NK-92 (cell line): ENCODE measurements around the gene APBA2.

Source experiments
- DNase-seq: peaks from one replicate; lab custom pipeline; 2025; ENCODE audit not compliant: unreplicated experiment; lab: John Stamatoyannopoulos, UW

APBA2 gene

GRCh38 chr15:28955160-28955992 lies 69.6 kb downstream of the APBA2 start:
- no peak for DNase-seq

- DNase-seq = no peak
Observed at GRCh38 chr15:28955993-28956421, 70.2 kb downstream of the APBA2 start.

GRCh38 chr15:28956491-28956890 lies 70.7 kb downstream of the APBA2 start:
- no peak for DNase-seq

- no peak for DNase-seq
Observed at GRCh38 chr15:28957606-28958498, 72.1 kb downstream of the APBA2 start.

GRCh38 chr15:28959326-28959725 lies 73.6 kb downstream of the APBA2 start:
- DNase-seq = no peak

- no peak for DNase-seq
Observed at GRCh38 chr15:28960979-28961378, 75.2 kb downstream of the APBA2 start.

- DNase-seq = no peak
Observed at GRCh38 chr15:28961391-28961790, 75.6 kb downstream of the APBA2 start.

- DNase-seq = no peak
Observed at GRCh38 chr15:28962851-28963710, 77.3 kb downstream of the APBA2 start.

- no peak for DNase-seq
Observed at GRCh38 chr15:28963711-28964081, 77.9 kb downstream of the APBA2 start.

- DNase-seq = no peak
Observed at GRCh38 chr15:28964098-28964497, 78.3 kb downstream of the APBA2 start.

- DNase-seq = no peak
Observed at GRCh38 chr15:28967066-28967465, 81.3 kb downstream of the APBA2 start.

- DNase-seq = no peak
Observed at GRCh38 chr15:28967990-28968389, 82.2 kb downstream of the APBA2 start.

- DNase-seq = no peak
Observed at GRCh38 chr15:28969511-28970085, 83.8 kb downstream of the APBA2 start.

- no peak for DNase-seq
Observed at GRCh38 chr15:28974142-28974541, 88.4 kb downstream of the APBA2 start.

GRCh38 chr15:28975766-28976179 lies 90.0 kb downstream of the APBA2 start:
- DNase-seq = no peak

- no peak for DNase-seq
Observed at GRCh38 chr15:28977377-28978010, 91.7 kb downstream of the APBA2 start.

GRCh38 chr15:28978011-28978378 lies 92.2 kb downstream of the APBA2 start:
- DNase-seq = no peak

GRCh38 chr15:28978661-28979060 lies 92.9 kb downstream of the APBA2 start:
- DNase-seq = no peak

- DNase-seq = no peak
Observed at GRCh38 chr15:28979208-28979841, 93.6 kb downstream of the APBA2 start.
